GM18498 (cell line): ENCODE data around the gene TNFAIP1.
A peak's percentile ranks its signal among the peaks of the same experiment; 100 is the strongest.

ENCODE experiments used
- ATAC-seq: cut with Tn5 transposase; IDR thresholded peaks from one replicate; pipeline ENCODE4 v1.9.1; 2021; ENCODE audit warnings: mild to moderate bottlenecking, moderate library complexity; ENCODE audit not compliant: unreplicated experiment

Gene TNFAIP1

DNA sequence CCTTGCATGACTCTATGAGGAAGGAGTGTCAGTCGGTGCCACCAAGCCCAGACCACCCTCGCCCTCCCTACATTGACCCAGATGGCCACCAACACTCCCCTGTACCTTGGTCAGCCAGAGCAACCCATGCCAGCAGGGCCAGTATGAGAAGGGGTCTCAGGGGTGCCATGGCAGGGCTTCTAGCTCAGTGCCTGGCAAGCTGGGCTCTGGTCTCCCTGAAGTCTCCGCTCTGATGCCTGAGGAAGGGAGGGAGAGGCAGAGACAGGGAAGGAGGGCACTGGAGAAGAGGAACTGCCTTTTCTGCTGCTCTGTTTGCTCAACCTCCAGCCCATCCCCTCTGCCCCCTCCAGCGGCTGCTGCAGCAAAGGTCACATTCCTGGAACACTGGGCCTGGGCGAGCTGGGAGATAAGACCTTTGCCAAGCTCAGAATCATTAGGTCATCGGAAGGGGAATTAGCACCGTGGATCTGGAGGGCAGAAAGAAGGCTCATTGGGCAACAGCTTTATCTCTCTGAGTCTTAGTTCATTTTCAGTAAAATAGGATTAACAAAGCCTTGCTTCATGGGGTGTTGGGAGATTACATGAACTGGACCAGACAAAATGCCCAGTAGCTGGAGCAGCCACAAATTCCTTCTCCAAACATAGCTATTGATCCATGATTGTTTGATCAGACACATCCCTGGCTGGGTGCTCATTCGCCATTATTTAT, 34.6 kb downstream of the TNFAIP1 start, which contains the start of gene VTN:
VTN (minus strand) TSS at position 273 of the 709 bp plus-strand sequence; CDS start at position 169, 104 bp downstream.
- ATAC-seq = no peak

GRCh38 chr17:28370744-28371103, 35.2 kb downstream of the TNFAIP1 start:
- ATAC-seq = no peak

GRCh38 chr17:28371245-28372202, 36.0 kb downstream of the TNFAIP1 start, which contains the start of gene SARM1:
SARM1 (plus strand) TSS chr17:28371694; CDS start chr17:28372033, 339 bp downstream.
- peak; percentile 82 for ATAC-seq

- peak; percentile 25 for ATAC-seq
These were observed 36.8 kb downstream of the TNFAIP1 start for GRCh38 chr17:28372203-28372944.

- no peak for ATAC-seq
These were observed 37.3 kb downstream of the TNFAIP1 start for GRCh38 chr17:28372945-28373274.

GRCh38 chr17:28379814-28380801, 44.5 kb downstream of the TNFAIP1 start:
- no peak for ATAC-seq

DNA sequence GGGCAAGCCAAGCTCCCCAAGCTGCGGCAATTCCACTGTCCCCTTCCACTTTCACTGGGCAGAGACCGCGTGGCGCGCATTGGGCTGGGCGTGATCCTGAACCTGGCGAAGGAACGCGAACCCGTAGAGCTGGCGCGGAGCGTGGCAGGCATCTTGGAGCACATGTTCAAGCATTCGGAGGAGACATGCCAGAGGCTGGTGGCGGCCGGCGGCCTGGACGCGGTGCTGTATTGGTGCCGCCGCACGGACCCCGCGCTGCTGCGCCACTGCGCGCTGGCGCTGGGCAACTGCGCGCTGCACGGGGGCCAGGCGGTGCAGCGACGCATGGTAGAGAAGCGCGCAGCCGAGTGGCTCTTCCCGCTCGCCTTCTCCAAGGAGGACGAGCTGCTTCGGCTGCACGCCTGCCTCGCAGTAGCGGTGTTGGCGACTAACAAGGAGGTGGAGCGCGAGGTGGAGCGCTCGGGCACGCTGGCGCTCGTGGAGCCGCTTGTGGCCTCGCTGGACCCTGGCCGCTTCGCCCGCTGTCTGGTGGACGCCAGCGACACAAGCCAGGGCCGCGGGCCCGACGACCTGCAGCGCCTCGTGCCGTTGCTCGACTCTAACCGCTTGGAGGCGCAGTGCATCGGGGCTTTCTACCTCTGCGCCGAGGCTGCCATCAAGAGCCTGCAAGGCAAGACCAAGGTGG, 45.7 kb downstream of the TNFAIP1 start:
- ATAC-seq = no peak

DNA sequence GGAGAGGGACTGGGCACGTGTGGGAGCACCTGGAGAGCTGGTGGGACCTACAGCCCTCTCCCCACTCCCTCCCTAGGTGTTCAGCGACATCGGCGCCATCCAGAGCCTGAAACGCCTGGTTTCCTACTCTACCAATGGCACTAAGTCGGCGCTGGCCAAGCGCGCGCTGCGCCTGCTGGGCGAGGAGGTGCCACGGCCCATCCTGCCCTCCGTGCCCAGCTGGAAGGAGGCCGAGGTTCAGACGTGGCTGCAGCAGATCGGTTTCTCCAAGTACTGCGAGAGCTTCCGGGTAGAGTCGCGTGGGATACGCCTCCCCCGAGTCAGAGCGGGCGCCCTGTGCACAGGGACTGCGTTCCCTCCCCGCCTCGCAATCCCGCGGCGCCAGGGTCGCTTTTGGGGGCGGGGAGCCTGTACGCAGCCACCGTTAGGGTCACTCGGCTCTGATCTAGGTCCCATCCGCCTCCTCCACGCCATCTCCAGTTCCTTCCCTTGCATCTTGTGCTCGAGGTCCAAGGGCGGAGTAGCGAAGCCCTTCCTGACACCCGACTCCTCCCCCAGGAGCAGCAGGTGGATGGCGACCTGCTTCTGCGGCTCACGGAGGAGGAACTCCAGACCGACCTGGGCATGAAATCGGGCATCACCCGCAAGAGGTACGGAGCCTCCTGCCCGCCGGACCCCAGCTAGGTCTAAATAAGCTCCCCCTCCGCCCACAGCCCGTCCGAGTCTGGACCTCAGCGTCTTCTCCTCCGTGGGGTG, 48.9 kb downstream of the TNFAIP1 start:
- ATAC-seq = peak; percentile 83

- ATAC-seq = peak; percentile 24
These were observed 49.5 kb downstream of the TNFAIP1 start for GRCh38 chr17:28385037-28385400.

DNA sequence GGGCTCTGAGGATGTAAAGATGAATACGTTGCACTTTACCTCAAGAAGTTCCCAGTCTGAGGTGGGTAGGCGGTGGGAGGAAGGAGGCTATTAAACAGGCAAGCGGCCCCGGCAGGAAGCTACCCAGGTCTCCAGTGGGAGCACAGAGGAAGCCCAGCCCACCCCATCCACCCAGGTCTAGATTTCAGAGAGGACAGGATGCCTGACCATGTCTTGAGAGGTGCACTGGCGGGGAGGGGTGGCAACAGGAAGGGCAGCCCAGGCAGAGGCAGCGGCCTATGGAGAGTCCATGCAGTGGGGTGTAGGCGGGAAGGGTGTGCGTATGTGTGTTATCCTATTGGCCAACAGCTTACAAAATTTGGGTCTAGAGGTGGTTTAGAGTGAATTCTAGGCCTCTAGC, 49.8 kb downstream of the TNFAIP1 start:
- ATAC-seq = no peak

GRCh38 chr17:28386391-28386790, 50.8 kb downstream of the TNFAIP1 start:
- no peak for ATAC-seq

- ATAC-seq = no peak
These were observed 52.5 kb downstream of the TNFAIP1 start for GRCh38 chr17:28388106-28388505.

- ATAC-seq = no peak
These were observed 54.6 kb downstream of the TNFAIP1 start for GRCh38 chr17:28390141-28390540.

- no peak for ATAC-seq
These were observed 55.0 kb downstream of the TNFAIP1 start for GRCh38 chr17:28390563-28390962.

- ATAC-seq = no peak
These were observed 55.4 kb downstream of the TNFAIP1 start for GRCh38 chr17:28390984-28391383.

DNA sequence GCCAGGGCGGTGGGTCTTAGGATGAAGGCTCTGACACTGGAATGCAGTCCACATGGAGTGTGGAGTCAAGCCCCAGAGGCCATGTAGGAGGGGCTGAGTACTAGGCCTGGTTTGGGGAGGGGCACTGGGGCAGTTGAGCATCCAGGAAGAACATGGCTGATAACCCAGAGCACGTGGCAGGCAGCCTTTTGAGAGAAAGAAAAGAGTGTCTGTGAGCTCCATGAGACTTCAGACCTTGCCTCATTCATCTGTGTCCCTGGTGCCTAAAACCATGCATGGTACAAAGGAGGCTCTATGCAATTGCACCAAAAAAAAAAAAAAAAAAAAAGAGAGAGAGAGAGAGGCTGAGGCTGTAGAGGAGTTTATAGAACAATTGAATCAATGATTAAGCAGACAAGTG, 55.8 kb downstream of the TNFAIP1 start:
- no peak for ATAC-seq

- no peak for ATAC-seq
These were observed 56.9 kb downstream of the TNFAIP1 start for GRCh38 chr17:28392491-28392890.

DNA sequence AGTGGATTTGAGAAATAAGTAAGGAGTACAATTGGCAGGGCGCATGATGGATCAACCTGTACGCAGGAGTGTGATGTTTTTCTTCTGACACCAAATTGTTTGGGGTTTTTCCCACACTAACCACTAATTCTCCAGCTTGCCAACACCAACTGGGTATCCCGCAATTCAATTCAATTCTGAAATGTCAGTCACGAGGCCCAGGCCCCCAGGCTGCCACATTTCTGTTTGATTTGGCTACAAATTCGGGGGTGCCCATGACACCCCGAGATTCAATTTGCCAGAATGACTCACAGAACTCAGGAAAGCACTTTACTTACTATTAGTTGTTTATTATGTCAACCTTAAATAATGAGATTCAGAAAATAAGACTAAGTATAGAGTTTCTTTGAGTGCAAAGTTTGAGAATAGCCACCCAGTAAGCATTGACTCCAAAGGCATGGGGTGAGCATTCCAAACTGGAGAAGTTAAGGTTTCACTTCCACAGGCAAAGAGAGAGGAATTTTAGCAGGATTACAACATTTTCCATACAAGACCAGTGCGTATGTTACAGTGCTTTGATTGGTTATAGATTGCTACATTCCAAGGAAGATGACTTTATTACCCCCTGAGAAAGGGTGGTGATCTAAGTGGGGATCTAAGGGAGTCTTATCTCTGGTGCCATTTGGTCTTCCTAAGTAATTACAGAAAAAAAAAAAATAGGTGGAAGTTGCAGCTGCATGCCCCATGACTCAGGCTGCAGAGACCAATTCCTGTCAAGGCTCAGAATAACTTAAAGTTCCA, 59.0 kb downstream of the TNFAIP1 start:
- ATAC-seq = no peak
